GM23338 (cell line): Measurements from ENCODE around the gene IGDCC3. TPM values are rescaled to one million over a fixed set of nuclear protein-coding genes. Genes with fewer than 3 reads are reported as not detected.

ENCODE experiments used
- ATAC-seq: fragments of 200-7000 bp; cut with Tn5 transposase; 3 replicates; pipeline ENCODE4 v1.9.1; 2020
- DNase-seq: peaks from one replicate; pipeline ENCODE4 v3.0.0-alpha.2; 2015; ENCODE audit warnings: low spot score
- H2AFZ ChIP-seq: fragments of 200-600 bp; sonication (generic); 2 replicates; pipeline ENCODE4 v1.8.0; 2016; ENCODE audit warnings: antibody characterized with exemption, mild to moderate bottlenecking, moderate library complexity
- H3F3A ChIP-seq: fragments of 200-600 bp; sonication (generic); replicated peaks from 2 replicates; pipeline ENCODE4 v1.8.0; 2017; ENCODE audit warnings: antibody characterized with exemption, mixed run types, low read depth
- H3K27ac ChIP-seq: fragments of 200-600 bp; sonication (generic); 2 replicates; pipeline ENCODE4 v1.6.1; 2016; ENCODE audit warnings: low read depth
- H3K27me3 ChIP-seq: fragments of 200-600 bp; sonication (generic); 2 replicates; pipeline ENCODE4 v1.8.0; 2016; ENCODE audit warnings: mild to moderate bottlenecking, mixed run types, moderate library complexity; ENCODE audit not compliant: insufficient read depth
- H3K36me3 ChIP-seq: fragments of 200-600 bp; sonication (generic); 2 replicates; pipeline ENCODE4 v1.8.0; 2016; ENCODE audit warnings: mild to moderate bottlenecking; ENCODE audit not compliant: insufficient read depth
- H3K4me1 ChIP-seq: fragments of 200-600 bp; sonication (generic); 2 replicates; pipeline ENCODE4 v1.8.0; 2016; ENCODE audit warnings: mild to moderate bottlenecking, moderate library complexity; ENCODE audit not compliant: insufficient read depth
- H3K4me2 ChIP-seq: fragments of 200-600 bp; sonication (generic); 2 replicates; pipeline ENCODE4 v1.7.1; 2017; ENCODE audit warnings: mixed run types
- H3K4me3 ChIP-seq: fragments of 200-600 bp; sonication (generic); 2 replicates; pipeline ENCODE4 v1.6.1; 2016; ENCODE audit warnings: mixed run types
- H3K79me2 ChIP-seq: fragments of 200-600 bp; sonication (generic); replicated peaks from 2 replicates; pipeline ENCODE4 v1.8.0; 2017; ENCODE audit warnings: mild to moderate bottlenecking; ENCODE audit not compliant: insufficient read depth
- H3K9me2 ChIP-seq: fragments of 200-600 bp; sonication (generic); 2 replicates; pipeline ENCODE4 v1.8.0; 2017; ENCODE audit not compliant: insufficient read depth
- H4K20me1 ChIP-seq: fragments of 200-600 bp; sonication (generic); replicated peaks from 2 replicates; pipeline ENCODE4 v1.8.0; 2017; ENCODE audit warnings: mild to moderate bottlenecking; ENCODE audit not compliant: insufficient read depth
- H3K27ac Mint-ChIP-seq: 2 replicates; pipeline ENCODE4 v1.8.0; 2020; ENCODE audit warnings: inconsistent platforms, mild to moderate bottlenecking, moderate library complexity, mixed read lengths
- H3K27me3 Mint-ChIP-seq: 3 replicates; pipeline ENCODE4 v1.8.0; 2022; ENCODE audit warnings: low read depth, mild to moderate bottlenecking, moderate library complexity, mixed read lengths, inconsistent platforms; ENCODE audit not compliant: insufficient read depth, poor library complexity
- H3K36me3 Mint-ChIP-seq: 3 replicates; pipeline ENCODE4 v1.8.0; 2021; ENCODE audit warnings: low read depth, mild to moderate bottlenecking, inconsistent platforms, moderate library complexity, mixed read lengths
- H3K4me1 Mint-ChIP-seq: 3 replicates; pipeline ENCODE4 v1.8.0; 2020; ENCODE audit warnings: mild to moderate bottlenecking, inconsistent platforms, mixed read lengths
- H3K4me3 Mint-ChIP-seq: 3 replicates; pipeline ENCODE4 v1.8.0; 2021; ENCODE audit warnings: moderate library complexity, mild to moderate bottlenecking, inconsistent platforms, mixed read lengths
- H3K9me3 Mint-ChIP-seq: 3 replicates; pipeline ENCODE4 v1.8.0; 2020; ENCODE audit warnings: moderate library complexity, mild to moderate bottlenecking, inconsistent platforms, mixed read lengths
- CREB1 ChIP-seq: fragments of 250-450 bp; sonication (Bioruptor Pico); IDR thresholded peaks from 2 replicates; pipeline ENCODE4 v1.5.0; 2020; ENCODE audit warnings: low read depth, mild to moderate bottlenecking, moderate library complexity
- CTCF ChIP-seq, 2 experiments: fragments of 200-600 bp in 1 of 2; sonication (generic) in 1 of 2; conservative IDR thresholded peaks; 2 replicates each; pipeline versions ENCODE4 v1.5.1 to v1.6.1; 2016 to 2017; ENCODE audit warnings: antibody characterized with exemption in 2 of 2, low read depth in 2 of 2, mild to moderate bottlenecking in 2 of 2, moderate library complexity in 1 of 2
- ETS1 ChIP-seq: IDR thresholded peaks from 2 replicates; pipeline ENCODE4 v1.6.1; 2016; ENCODE audit warnings: antibody characterized with exemption
- EZH2 ChIP-seq: fragments of 200-600 bp; sonication (generic); IDR thresholded peaks from one replicate; pipeline ENCODE4 v1.8.0; 2017; ENCODE audit warnings: antibody characterized with exemption, mild to moderate bottlenecking, low read depth; ENCODE audit not compliant: unreplicated experiment
- EZH2phosphoT487 ChIP-seq: fragments of 200-600 bp; sonication (generic); IDR thresholded peaks from one replicate; pipeline ENCODE4 v1.8.1; 2018; ENCODE audit warnings: antibody characterized with exemption; ENCODE audit not compliant: unreplicated experiment
- POLR2AphosphoS5 ChIP-seq: IDR thresholded peaks from 2 replicates; pipeline ENCODE4 v1.6.1; 2016; ENCODE audit warnings: antibody characterized with exemption, low read depth
- STAT1 ChIP-seq: IDR thresholded peaks from one replicate; pipeline ENCODE4 v1.6.1; 2016; ENCODE audit warnings: antibody characterized with exemption; ENCODE audit not compliant: unreplicated experiment
- ZNF331 ChIP-seq: fragments of 250-450 bp; sonication (Bioruptor Pico); IDR thresholded peaks from 2 replicates; pipeline ENCODE4 v1.5.0; 2020; ENCODE audit warnings: low read depth, mild to moderate bottlenecking, moderate library complexity
- polyA plus RNA-seq: library from polyadenylated mRNA; unstranded; fragments of >200 nt; fragmentation: Nextera tagmentation; extraction: Ambion mirVana; gene quantifications from 2 replicates; pipeline ENCODE4 v1.2.1, GENCODE V29; 2016
- total RNA-seq: library from RNA; depleted of rRNA; stranded (reverse); fragments of >200 nt; shearing (Covaris generic); gene quantifications from 2 replicates; pipeline ENCODE4 v1.2.3, GENCODE V29; 2014
- TF ChIP-seq, protein P1 (sequence below): fragments of 250-450 bp; sonication (Bioruptor Pico); IDR thresholded peaks from 2 replicates; pipeline ENCODE4 v1.5.0; 2020; ENCODE audit warnings: mild to moderate bottlenecking, moderate library complexity

IGDCC3 gene
- total and polyA plus RNA-seq, 2 experiments from 2014 or later = 15.3 to 30.7 TPM

- TF ChIP-seq ETS1 (no peak), EZH2phosphoT487 (no peak), EZH2 (no peak), CTCF (conservative IDR thresholded peaks at IDR 0.05; ENCODE audit: low read depth in 2 of 2) (no peak)
- Mint-ChIP-seq H3K4me3 (no peak overlapping the region), H3K4me1 (peaks cover 17% of the 10 kb centered on the region), H3K9me3 (no peaks in the 10 kb centered on the region), H3K27me3 (peaks cover 30% of the 10 kb centered on the region), H3K27ac (no peak overlapping the region), H3K36me3 (peaks cover 39% of the 10 kb centered on the region)
- ATAC-seq (no peak), DNase-seq (no peak)
- Histone ChIP-seq H3K36me3 (no peaks in the 10 kb centered on the region), H3K4me3 (no peak overlapping the region), H3K4me2 (no peak overlapping the region), H3K27me3 (peaks cover 36% of the 10 kb centered on the region), H2AFZ (no peak overlapping the region), H3K4me1 (peaks cover 6% of the 10 kb centered on the region), H4K20me1 (peaks cover 4% of the 10 kb centered on the region; the same call in 1 of the 2 replicates), H3K27ac (no peak overlapping the region), H3K9me2 (no peaks in the 10 kb centered on the region), H3K79me2 (no peaks in the 10 kb centered on the region), H3F3A (peaks cover 7% of the 10 kb centered on the region; the same call in 1 of the 2 replicates)
Measured at GRCh38 chr15:65392368-65392767, 14.6 kb upstream of the IGDCC3 start.

GRCh38 chr15:65391732-65392131 is 13.9 kb upstream of the IGDCC3 start:
- H3K4me2 ChIP-seq = no peak overlapping the region
- H2AFZ ChIP-seq = no peak overlapping the region
- H3K4me1 ChIP-seq = no peaks in the 10 kb centered on the region; the same call in 1 of the 2 replicates
- peaks cover 26% of the 10 kb centered on the region for H3K27me3 Mint-ChIP-seq
- H3K27me3 ChIP-seq = peaks cover 30% of the 10 kb centered on the region
- H3K36me3 Mint-ChIP-seq = peaks cover 37% of the 10 kb centered on the region
- no peaks in the 10 kb centered on the region for H3K9me3 Mint-ChIP-seq
- H3K27ac ChIP-seq = no peak overlapping the region
- H3K9me2 ChIP-seq = no peaks in the 10 kb centered on the region
- no peak overlapping the region for H3K27ac Mint-ChIP-seq
- H3K79me2 ChIP-seq = no peaks in the 10 kb centered on the region
- H3F3A ChIP-seq = peaks cover 2% of the 10 kb centered on the region; the same call in 1 of the 2 replicates
- no peaks in the 10 kb centered on the region for H4K20me1 ChIP-seq
- no peak for DNase-seq
- H3K4me1 Mint-ChIP-seq = peaks cover 12% of the 10 kb centered on the region
- H3K4me3 ChIP-seq = no peak overlapping the region
- no peak for ATAC-seq
- no peak overlapping the region for H3K4me3 Mint-ChIP-seq
- no peaks in the 10 kb centered on the region for H3K36me3 ChIP-seq
- TF ChIP-seq, protein P1, sequence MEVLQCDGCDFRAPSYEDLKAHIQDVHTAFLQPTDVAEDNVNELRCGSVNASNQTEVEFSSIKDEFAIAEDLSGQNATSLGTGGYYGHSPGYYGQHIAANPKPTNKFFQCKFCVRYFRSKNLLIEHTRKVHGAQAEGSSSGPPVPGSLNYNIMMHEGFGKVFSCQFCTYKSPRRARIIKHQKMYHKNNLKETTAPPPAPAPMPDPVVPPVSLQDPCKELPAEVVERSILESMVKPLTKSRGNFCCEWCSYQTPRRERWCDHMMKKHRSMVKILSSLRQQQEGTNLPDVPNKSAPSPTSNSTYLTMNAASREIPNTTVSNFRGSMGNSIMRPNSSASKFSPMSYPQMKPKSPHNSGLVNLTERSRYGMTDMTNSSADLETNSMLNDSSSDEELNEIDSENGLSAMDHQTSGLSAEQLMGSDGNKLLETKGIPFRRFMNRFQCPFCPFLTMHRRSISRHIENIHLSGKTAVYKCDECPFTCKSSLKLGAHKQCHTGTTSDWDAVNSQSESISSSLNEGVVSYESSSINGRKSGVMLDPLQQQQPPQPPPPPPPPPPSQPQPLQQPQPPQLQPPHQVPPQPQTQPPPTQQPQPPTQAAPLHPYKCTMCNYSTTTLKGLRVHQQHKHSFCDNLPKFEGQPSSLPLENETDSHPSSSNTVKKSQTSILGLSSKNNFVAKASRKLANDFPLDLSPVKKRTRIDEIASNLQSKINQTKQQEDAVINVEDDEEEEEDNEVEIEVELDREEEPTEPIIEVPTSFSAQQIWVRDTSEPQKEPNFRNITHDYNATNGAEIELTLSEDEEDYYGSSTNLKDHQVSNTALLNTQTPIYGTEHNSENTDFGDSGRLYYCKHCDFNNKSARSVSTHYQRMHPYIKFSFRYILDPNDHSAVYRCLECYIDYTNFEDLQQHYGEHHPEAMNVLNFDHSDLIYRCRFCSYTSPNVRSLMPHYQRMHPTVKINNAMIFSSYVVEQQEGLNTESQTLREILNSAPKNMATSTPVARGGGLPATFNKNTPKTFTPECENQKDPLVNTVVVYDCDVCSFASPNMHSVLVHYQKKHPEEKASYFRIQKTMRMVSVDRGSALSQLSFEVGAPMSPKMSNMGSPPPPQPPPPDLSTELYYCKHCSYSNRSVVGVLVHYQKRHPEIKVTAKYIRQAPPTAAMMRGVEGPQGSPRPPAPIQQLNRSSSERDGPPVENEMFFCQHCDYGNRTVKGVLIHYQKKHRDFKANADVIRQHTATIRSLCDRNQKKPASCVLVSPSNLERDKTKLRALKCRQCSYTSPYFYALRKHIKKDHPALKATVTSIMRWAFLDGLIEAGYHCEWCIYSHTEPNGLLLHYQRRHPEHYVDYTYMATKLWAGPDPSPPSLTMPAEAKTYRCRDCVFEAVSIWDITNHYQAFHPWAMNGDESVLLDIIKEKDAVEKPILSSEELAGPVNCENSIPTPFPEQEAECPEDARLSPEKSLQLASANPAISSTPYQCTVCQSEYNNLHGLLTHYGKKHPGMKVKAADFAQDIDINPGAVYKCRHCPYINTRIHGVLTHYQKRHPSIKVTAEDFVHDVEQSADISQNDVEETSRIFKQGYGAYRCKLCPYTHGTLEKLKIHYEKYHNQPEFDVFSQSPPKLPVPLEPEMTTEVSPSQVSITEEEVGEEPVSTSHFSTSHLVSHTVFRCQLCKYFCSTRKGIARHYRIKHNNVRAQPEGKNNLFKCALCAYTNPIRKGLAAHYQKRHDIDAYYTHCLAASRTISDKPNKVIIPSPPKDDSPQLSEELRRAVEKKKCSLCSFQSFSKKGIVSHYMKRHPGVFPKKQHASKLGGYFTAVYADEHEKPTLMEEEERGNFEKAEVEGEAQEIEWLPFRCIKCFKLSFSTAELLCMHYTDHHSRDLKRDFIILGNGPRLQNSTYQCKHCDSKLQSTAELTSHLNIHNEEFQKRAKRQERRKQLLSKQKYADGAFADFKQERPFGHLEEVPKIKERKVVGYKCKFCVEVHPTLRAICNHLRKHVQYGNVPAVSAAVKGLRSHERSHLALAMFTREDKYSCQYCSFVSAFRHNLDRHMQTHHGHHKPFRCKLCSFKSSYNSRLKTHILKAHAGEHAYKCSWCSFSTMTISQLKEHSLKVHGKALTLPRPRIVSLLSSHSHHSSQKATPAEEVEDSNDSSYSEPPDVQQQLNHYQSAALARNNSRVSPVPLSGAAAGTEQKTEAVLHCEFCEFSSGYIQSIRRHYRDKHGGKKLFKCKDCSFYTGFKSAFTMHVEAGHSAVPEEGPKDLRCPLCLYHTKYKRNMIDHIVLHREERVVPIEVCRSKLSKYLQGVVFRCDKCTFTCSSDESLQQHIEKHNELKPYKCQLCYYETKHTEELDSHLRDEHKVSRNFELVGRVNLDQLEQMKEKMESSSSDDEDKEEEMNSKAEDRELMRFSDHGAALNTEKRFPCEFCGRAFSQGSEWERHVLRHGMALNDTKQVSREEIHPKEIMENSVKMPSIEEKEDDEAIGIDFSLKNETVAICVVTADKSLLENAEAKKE (CRISPR knock-in tag) = no peak
- TF ChIP-seq CREB1 (CRISPR knock-in tag) (no peak), STAT1 (no peak), EZH2phosphoT487 (no peak), ZNF331 (CRISPR knock-in tag) (no peak), POLR2AphosphoS5 (no peak)
